ENCODE data around the gene ZNF672.

The ZNF672 gene

GRCh38 chr1:248850124-248850523 is 12.1 kb downstream of the ZNF672 start:
- FAIRE-seq (no peak), DNase-seq (ENCODE audit: insufficient read length, low spot score) (no peak)
- TF ChIP-seq CTCF (IDR thresholded peaks at IDR 0.05; ENCODE audit: insufficient read depth, missing control alignments) = no peak

- FAIRE-seq = no peak
- no peak for DNase-seq (ENCODE audit: insufficient read length, low spot score)
- no peak for TF ChIP-seq CTCF (IDR thresholded peaks at IDR 0.05; ENCODE audit: insufficient read depth, missing control alignments)
These were observed 12.7 kb downstream of the ZNF672 start for GRCh38 chr1:248850536-248851251.

- TF ChIP-seq CTCF (IDR thresholded peaks at IDR 0.05; ENCODE audit: insufficient read depth, missing control alignments) = no peak
- DNase-seq (ENCODE audit: insufficient read length, low spot score) (no peak), FAIRE-seq (no peak)
These were observed 13.4 kb downstream of the ZNF672 start for GRCh38 chr1:248851390-248851789.

- FAIRE-seq (no peak), DNase-seq (ENCODE audit: insufficient read length, low spot score) (no peak)
- TF ChIP-seq CTCF (IDR thresholded peaks at IDR 0.05; ENCODE audit: insufficient read depth, missing control alignments) = no peak
These were observed 14.7 kb downstream of the ZNF672 start for GRCh38 chr1:248852481-248853405.

GRCh38 chr1:248853663-248854375 is 15.8 kb downstream of the ZNF672 start:
- no peak for DNase-seq (ENCODE audit: insufficient read length, low spot score)
- TF ChIP-seq CTCF (IDR thresholded peaks at IDR 0.05; ENCODE audit: insufficient read depth, missing control alignments) = no peak
- no peak for FAIRE-seq

- no peak for TF ChIP-seq CTCF (IDR thresholded peaks at IDR 0.05; ENCODE audit: insufficient read depth, missing control alignments)
- FAIRE-seq = no peak
- DNase-seq (ENCODE audit: insufficient read length, low spot score) = no peak
These were observed 17.6 kb downstream of the ZNF672 start for GRCh38 chr1:248855580-248855979.
